Stimulated activated CD8-positive, alpha-beta memory T cell treated with anti-CD3 and anti-CD28 coated beads, Interleukin-15, amount 100 ng/mL, for 48 hours (primary cell): ENCODE measurements around the gene ITGB1BP1.

ENCODE experiments used
- DNase-seq, 2 donors: peaks; one replicate each; pipeline ENCODE4 v3.0.0-alpha.2; 2020; ENCODE audit warnings: low read depth in 2 of 2

The ITGB1BP1 gene

DNA sequence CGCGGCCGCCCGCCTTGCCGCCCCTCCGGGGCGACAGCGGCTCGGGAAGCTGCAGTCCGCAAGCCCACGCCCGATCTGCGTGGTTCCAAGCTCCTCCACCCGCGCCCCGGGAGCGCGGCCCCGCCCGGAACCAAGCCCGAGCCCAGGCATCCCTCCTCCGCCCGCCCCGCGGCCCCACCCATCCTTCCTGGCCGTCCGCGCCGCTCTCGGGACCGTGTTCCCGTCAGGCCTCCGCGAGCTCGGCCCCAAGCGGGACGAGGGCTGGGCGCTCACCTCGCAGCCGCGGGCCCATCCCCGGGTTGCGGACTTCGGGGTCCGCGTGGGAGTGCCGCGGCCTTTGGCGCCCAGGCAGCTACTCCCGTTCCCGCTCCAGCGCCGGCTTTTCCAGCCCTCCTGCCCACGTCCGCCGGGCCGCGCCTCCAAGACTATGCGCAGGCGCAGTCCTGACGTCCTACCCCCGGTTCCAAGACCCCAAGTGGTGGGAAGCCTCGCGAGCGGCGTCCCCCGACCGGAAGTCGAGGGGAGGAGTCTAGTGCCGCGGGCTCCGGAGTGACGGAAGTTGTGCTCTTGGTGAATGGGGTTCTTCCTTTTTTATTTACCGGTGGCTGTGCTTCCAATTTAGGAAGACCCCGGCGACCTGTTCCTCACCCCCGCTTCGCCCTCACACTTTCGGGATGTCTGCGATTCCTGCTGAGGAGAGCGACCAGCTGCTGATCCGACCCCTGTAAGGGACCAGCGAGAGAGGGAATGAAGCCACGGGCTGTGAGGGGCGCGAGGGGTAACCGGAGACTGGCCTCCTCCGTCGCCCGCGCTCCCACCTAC lies at the start of gene ITGB1BP1, which contains the start of gene CPSF3:
TSS of gene ITGB1BP1 (minus strand) at position 429 of the 822 bp plus-strand sequence. CDS start 4,831 bp downstream, outside the sequence.
TSS of gene CPSF3 (plus strand) at position 555 of the 822 bp plus-strand sequence. CDS start at position 675, 120 bp downstream.
- peak; percentile 97 to 98 for DNase-seq

DNA sequence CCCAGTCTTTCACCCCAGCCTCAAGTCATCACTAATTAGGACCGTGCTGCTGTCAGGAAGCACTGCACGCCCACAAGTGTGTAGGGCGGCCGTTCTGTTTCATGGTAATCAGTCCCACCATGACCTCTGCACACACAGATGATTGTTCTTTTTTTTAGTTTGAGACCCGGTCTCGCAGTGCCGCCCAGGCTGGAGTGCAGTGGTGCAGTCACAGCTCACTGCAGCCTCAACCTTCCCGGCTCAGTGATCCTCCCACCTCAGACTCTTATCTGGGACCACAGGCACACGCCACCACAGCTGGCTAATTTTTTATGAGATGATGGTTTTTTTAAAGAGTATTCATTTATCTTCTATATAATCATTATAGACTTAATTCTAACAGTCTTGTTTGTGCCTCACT lies 49.2 kb upstream of the ITGB1BP1 start:
- DNase-seq, result no peak

DNA sequence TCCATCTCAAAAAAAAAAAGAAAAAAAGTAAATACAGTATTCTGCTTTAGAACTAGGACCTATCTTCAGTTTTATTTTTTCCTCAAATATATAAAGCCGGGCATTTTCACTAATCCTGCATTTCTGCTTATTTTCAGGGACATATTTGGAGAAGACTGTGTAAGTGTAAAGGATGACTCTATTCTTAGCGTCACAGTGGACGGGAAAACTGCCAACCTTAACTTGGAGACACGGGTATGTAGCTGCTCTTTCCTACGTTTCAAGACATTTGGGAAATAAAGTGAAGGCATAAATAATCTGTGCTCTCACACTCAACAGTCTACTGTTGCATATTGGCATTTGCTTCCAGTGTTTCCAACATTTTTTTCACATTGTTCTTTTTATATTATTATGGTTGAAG lies 47.9 kb upstream of the ITGB1BP1 start:
- no peak for DNase-seq

DNA sequence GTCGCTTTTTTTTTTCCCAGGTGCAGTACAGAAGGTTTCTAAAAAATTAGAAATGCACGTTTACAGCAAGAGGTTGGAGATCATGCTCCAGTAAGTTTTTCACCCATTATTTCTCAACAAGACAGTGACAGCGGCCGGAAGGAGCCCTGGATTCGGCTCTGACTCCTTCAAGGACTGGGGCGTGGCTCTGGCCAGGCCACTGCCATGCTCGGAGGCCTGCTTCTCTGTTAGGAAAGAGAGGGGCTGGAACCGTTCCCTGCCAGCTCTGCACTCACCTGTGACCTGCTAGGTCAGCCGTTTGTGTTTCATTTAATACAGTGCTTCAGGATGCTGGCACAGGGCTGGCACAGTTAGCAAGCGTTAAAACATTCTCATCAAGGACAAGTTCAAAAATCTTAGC lies 44.4 kb upstream of the ITGB1BP1 start:
- no peak for DNase-seq

- DNase-seq, result no peak
These were observed 42.9 kb upstream of the ITGB1BP1 start for GRCh38 chr2:9466147-9466683.

- DNase-seq, result no peak
These were observed 41.8 kb upstream of the ITGB1BP1 start for GRCh38 chr2:9465170-9465569.

GRCh38 chr2:9463698-9464034 lies 40.3 kb upstream of the ITGB1BP1 start:
- peak in 1 of 2 donors; percentile 6 for DNase-seq

DNA sequence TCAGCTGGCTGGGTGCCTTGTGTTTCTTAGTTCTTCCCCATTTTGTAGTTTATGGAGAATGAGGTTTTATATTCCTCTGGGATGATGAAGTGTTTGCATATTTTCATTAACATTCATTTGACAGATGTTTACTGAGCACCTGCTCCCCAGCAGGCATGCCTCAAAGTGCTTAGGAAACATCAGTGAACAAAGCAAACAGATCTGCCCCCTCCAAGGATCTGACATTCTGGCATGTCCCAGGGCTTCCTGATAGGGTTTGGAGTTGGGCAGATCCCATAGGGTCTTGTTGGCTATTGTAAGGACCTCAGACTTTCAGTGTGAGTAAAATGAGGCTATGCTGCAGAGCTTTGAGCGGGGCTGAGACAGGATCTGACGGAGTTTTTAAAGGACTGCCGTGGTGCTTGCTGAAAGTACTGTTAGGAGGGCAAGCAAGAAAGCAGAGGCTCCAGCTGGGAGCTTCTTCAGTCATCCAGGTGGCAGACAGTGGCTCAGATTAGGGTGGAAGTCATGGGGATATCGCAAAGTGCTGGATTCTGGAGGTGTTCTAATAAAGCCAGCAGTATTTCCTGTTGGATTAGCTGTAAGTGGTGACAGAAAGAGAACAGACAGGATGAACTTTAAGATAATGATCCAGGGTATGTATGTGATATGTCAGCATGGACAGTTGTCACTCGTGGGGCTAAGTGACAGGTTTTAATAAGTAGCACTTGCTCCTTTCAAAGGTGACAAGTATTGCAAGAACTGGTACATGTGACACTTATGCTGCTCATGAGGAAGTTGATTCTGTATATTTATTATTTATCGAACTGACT lies 39.8 kb upstream of the ITGB1BP1 start:
- no peak for DNase-seq

DNA sequence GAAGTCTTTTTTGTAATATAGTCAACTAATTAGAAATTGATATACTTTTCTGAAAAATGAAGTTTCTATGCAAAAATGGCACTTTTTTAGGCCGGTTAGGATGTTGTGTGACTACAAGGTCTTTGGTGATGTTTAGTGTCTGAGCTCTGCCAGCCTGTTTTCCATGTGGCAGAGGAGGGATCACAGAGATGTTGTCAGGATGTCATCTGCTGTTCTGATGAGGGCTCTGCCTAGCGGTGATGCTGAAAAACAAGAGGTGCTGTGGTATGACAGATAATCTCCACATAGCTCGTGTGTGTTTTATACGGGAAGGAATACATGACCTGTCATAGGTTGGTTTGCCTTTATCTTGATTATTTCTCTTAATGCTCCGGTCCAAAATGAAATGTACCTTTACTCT lies 39.0 kb upstream of the ITGB1BP1 start:
- DNase-seq, result no peak

GRCh38 chr2:9461079-9461478 lies 37.8 kb upstream of the ITGB1BP1 start:
- no peak for DNase-seq

- no peak for DNase-seq
These were observed 37.2 kb upstream of the ITGB1BP1 start for GRCh38 chr2:9460441-9461017.

DNA sequence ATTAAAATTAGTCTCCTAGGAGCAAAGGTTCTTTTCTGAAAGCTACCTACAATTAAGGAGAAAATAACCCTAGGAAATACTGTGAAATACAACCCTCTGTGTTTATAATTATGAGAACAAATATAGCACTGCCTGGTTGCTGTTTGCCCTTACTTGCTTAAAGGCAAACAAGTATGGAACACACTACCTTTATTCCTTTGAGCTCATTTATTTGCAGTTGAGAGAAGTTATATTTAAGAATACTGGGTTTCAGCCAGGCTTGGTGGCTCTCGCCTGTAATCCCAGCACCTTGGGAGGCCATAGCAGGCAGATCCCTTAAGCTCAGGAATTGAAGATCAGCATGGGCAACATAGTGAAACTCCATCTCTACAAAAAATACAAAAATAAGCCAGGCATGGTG lies 27.9 kb upstream of the ITGB1BP1 start:
- no peak for DNase-seq

DNA sequence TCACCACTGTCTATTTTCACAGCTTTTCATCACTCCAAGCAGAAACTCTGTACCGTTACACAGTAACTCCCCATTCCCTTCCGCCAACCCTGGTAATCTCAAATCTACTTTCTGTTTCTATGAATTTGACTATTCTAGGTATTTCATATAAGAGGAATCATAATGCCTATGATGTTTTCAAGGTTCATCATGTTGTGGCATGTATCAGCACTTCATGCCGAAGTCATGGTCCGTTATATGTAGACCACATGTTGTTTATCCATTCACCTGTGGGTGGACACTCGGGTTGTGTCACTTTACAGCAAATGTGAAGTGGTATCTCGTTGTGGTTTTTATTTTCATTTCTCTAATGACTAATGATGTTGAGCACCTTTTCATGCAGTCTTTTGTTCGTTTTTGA lies 21.8 kb upstream of the ITGB1BP1 start:
- no peak for DNase-seq

DNA sequence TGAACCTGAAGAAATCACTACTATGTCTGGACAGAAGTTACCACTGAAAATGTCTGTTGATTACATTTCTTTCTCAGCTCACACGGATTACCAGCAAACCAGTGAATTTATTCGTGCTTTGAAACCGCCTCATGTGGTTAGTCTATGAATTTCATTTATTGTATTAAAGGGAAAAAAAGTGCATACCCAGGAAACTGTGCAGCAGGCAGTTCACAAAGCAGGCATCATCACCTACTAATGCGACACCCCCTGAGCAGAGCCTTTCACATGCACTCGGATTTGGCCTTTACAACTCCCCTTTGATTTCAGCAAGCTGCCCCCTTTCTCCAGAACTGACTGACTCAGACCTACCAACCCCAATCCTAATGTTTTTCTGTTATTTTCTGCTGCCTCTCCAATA lies 20.2 kb upstream of the ITGB1BP1 start:
- DNase-seq, result no peak

DNA sequence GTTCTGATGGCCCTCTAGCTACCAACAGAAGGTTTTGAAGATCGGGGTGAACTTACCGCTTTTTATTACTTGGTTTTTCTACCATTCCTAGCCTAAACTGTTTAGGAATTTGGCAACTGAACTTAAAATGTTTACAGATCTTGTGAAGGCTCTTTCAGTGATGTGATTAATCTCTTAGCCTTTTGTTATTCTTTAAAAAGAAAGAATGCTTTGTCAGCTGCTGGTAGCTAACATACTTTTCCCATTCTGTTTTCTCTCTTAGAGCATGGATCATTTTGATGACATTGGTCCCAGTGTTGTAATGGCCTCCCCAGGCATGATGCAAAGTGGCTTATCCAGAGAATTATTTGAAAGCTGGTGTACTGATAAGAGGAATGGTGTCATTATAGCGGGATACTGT lies 18.2 kb upstream of the ITGB1BP1 start:
- no peak for DNase-seq

DNA sequence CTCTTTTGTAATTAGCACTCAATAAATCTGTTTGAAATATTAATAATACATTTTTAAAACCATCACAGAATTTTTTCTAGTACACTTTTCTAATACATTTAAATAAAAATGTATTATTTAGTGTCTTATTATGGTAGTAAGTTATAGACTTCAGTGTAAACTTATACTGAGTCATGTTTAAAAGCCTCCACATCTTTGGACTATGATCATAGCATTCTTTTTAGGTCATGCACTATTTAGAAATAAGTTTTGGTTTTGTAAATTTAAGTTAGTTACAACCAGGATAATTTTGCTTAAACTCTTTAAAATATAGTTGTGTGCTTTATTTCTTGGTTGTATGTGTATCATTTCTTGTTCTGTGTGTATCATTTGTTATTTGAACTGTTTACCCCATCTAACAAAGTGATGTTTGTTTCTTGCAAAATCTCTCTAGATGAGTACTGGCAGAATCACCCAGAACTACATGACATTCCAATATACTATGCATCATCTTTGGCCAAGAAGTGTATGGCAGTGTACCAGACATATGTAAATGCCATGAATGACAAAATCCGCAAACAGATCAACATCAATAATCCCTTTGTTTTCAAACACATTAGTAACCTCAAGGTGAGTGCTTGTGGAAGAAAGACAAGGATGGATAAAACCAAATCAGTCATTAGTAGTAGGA lies 16.9 kb upstream of the ITGB1BP1 start:
- DNase-seq, result no peak

- DNase-seq, result no peak
These were observed 16.2 kb upstream of the ITGB1BP1 start for GRCh38 chr2:9439536-9439935.

DNA sequence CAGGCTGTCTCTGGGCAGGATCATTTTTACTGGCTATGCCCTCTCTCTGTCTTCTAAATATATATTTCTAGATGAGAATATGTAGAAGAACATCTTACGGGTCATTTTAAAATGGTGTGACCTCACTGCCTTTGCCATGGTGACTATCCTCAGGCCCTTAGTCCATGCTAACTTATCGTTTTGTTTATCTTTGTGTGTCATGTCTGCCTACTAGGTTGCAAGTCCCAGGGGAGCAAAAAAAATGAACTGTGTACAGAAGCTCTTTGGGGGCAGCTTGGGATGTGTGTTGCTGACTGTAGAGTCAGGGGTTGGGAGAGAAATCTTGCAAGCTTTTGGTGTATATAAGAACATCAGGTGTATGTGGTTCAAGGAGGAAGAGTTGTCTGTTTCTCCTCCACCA lies 11.2 kb upstream of the ITGB1BP1 start:
- DNase-seq, result no peak

GRCh38 chr2:9430316-9431293 lies 7.3 kb upstream of the ITGB1BP1 start:
- DNase-seq, result no peak

DNA sequence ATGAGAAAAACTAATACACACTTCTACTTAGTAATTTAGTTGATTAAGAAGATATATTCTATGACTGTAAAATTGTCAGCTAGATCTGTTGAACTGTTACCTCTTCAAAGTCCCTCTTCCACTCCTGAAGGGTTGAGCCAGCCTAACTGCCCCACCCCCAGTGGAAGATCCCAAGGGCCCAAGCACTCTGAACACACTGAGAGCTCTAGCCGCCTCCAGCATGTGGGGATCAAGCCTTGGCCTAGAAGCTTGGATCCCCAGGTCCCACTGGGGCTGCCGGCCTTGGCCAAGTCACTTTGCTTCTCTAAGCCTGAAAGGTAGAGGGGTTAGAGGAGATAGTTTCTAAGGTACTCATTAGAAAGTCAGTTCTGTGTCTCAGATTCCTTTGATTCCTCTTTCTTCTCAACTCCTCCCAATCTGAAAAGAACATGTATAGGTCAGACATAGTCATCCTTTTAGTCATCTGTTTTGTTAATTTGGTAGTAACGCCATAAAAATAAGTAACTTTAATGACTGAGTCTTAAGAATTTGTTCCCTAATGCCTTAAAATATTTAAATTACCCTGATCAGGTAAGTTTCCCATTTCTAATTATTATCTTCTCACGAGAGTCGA lies 5.7 kb upstream of the ITGB1BP1 start:
- DNase-seq, result no peak
